Adrenal gland (tissue), 12 donors: ENCODE data around the gene HENMT1. TPM values are rescaled to one million over a fixed set of nuclear protein-coding genes. Genes with fewer than 3 reads are reported as not detected.

Experiments used
- DNase-seq, 7 donors: peaks; one replicate each; pipeline ENCODE4 v3.0.0-alpha.2; 2019 to 2020
- H3K27ac ChIP-seq, 5 donors: fragments of 200-600 bp; sonication (generic) in 4 of 5; 1 replicate in 3 of 5; 2 replicates in 2 of 5; pipeline versions ENCODE4 v1.5.1 to v1.8.0; 2016 to 2020; ENCODE audit warnings: mild to moderate bottlenecking in 1 of 5
- H3K27me3 ChIP-seq: fragments of 200-600 bp; 2 replicates; pipeline ENCODE4 v1.8.0; 2021
- H3K36me3 ChIP-seq, 2 donors: fragments of 200-600 bp; replicated peaks in 1 of 2; 1 replicate in 1 of 2; 2 replicates in 1 of 2; pipeline versions ENCODE4 v1.5.1 to v1.8.0; 2018 to 2022
- H3K4me1 ChIP-seq, 2 donors: fragments of 200-600 bp; replicated peaks in 1 of 2; 1 replicate in 1 of 2; 2 replicates in 1 of 2; pipeline versions ENCODE4 v1.5.1 to v1.8.0; 2018 to 2021
- H3K4me3 ChIP-seq, 4 donors: fragments of 200-600 bp; sonication (generic) in 3 of 4; one replicate each; pipeline ENCODE4 v1.5.1; 2016 to 2018
- H3K9me3 ChIP-seq, 3 donors: fragments of 200-600 bp; sonication (generic) in 1 of 3; replicated peaks in 1 of 3; 1 replicate in 2 of 3; 2 replicates in 1 of 3; pipeline versions ENCODE4 v1.5.1 to v1.8.0; 2016 to 2021
- CTCF ChIP-seq, 6 experiments: fragments of 450-650 bp in 4 of 6; fragments of 200-600 bp in 2 of 6; sonication (generic) in 1 of 6; IDR thresholded peaks; 1 replicate in 5 of 6; 2 replicates in 1 of 6; pipeline versions ENCODE4 v1.5.1 to v1.8.0; 2016 to 2021; ENCODE audit warnings: antibody characterized with exemption in 6 of 6, mild to moderate bottlenecking in 2 of 6, moderate library complexity in 1 of 6
- POLR2A ChIP-seq, 2 donors: fragments of 450-650 bp; IDR thresholded peaks; one replicate each; pipeline ENCODE4 v1.6.1; 2017; ENCODE audit warnings: antibody characterized with exemption in 2 of 2, mild to moderate bottlenecking in 2 of 2, moderate library complexity in 1 of 2
- WGBS, 4 donors: extraction: QIAGEN DNeasy Blood & Tissue Kit in 2 of 4; methylation state at CpG; one replicate each; pipeline versions ENCODE4 v1.1.5 to v1.1.7; 2013 to 2017; 5-methylcytosine and 5-hydroxymethylcytosine counted together
- intact Hi-C, 2 donors: fragments of 100-400 bp; cut with DNase I; formaldehyde crosslinking; loops; one replicate each; pipeline versions ENCODE4 v1.14.1 to v1.15.0; 2022 to 2023
- polyA plus RNA-seq, 3 donors: library from polyadenylated mRNA; stranded (reverse); fragments of 200-250 nt in 2 of 3; fragments of 350-450 nt in 1 of 3; fragmentation: Illumina TruSeq in 1 of 3; extraction: RNeasy Lipid Tissue Mini Kit (QIAGEN cat#74804) in 1 of 3; gene quantifications; one replicate each; pipeline ENCODE4 v1.2.3, GENCODE V29; 2013 to 2014
- total RNA-seq, 9 donors: library from RNA; depleted of rRNA in 4 of 9; stranded (reverse); fragments of >200 nt in 4 of 9; fragments of 120-200 nt in 1 of 9; fragmentation: NEBNext Ultra II Directional in 1 of 9; extraction: Animal tissue kit (Norgen Biotek cat#: 25700) in 1 of 9; gene quantifications; one replicate each; pipeline versions ENCODE4 v1.1.0 to v1.2.4, GENCODE V29; 2013 to 2023
- donor health status: healthy with polysubstance abuse.
- donor health status: Bipolar disorder and iron deficiency.
- donor health status: DM: yes; HTN: yes; CAD: no.
- donor health status: DM: no; HTN: no; CAD: no.
- donor health status: DM: no; HTN: no; CAD: no.
- donor health status: DM: yes; HTN: yes; CAD: no.

The HENMT1 gene
- total and polyA plus RNA-seq, 12 donors = 1.2 to 22.2 (median 3.4) TPM

GRCh38 chr1:108636876-108637275, 24.0 kb downstream of the HENMT1 start:
- Histone ChIP-seq H3K9me3 (no peaks in the 10 kb centered on the region), H3K4me3 (no peak overlapping the region), H3K27me3 (no peaks in the 10 kb centered on the region), H3K4me1 (no peaks in the 10 kb centered on the region), H3K36me3 (peaks cover 0 to 5% of the 10 kb centered on the region in 2 donors), H3K27ac (no peak overlapping the region)
- TF ChIP-seq POLR2A (IDR thresholded peaks at IDR 0.05) (no peak), CTCF (IDR thresholded peaks at IDR 0.05) (no peak)
- WGBS, 4 donors = 47 to 62% (median 56%) methylated on average over 2 of the region's 2 CpGs
- intact Hi-C loops = no loop called here
- peak in 2 of 7 donors; percentile 35 to 42 for DNase-seq

GRCh38 chr1:108634521-108634920, 26.4 kb downstream of the HENMT1 start:
- Histone ChIP-seq H3K9me3 (no peaks in the 10 kb centered on the region), H3K27me3 (no peaks in the 10 kb centered on the region), H3K36me3 (peaks cover 0 to 5% of the 10 kb centered on the region in 2 donors), H3K27ac (no peak overlapping the region), H3K4me1 (no peaks in the 10 kb centered on the region), H3K4me3 (no peak overlapping the region)
- DNase-seq = no peak
- 80 to 92% (median 90%) methylated on average over 3 of the region's 3 CpGs for WGBS, 4 donors
- intact Hi-C loops = no loop called here
- TF ChIP-seq POLR2A (IDR thresholded peaks at IDR 0.05) (no peak), CTCF (IDR thresholded peaks at IDR 0.05) (no peak)

- no peaks in the 10 kb centered on the region for H3K27me3 ChIP-seq
- H3K36me3 ChIP-seq = no peaks in the 10 kb centered on the region
- H3K4me1 ChIP-seq = no peaks in the 10 kb centered on the region
- DNase-seq = no peak
- no peak overlapping the region for H3K4me3 ChIP-seq
- intact Hi-C loops = no loop called here
- TF ChIP-seq POLR2A (IDR thresholded peaks at IDR 0.05) (no peak), CTCF (IDR thresholded peaks at IDR 0.05) (no peak)
- WGBS, 4 donors = 96 to 97% (median 97%) methylated on average over 2 of the region's 2 CpGs
- H3K27ac ChIP-seq = no peak overlapping the region
- H3K9me3 ChIP-seq = no peaks in the 10 kb centered on the region
Observed at GRCh38 chr1:108628665-108629064, 32.2 kb downstream of the HENMT1 start.

- no peaks in the 10 kb centered on the region for H3K9me3 ChIP-seq
- no peak for TF ChIP-seq CTCF (IDR thresholded peaks at IDR 0.05)
- TF ChIP-seq POLR2A (IDR thresholded peaks at IDR 0.05) = no peak
- no peak for DNase-seq
- WGBS, 4 donors = 66 to 74% (median 69%) methylated on average over 3 of the region's 3 CpGs
- H3K27me3 ChIP-seq = no peaks in the 10 kb centered on the region
- no peaks in the 10 kb centered on the region for H3K36me3 ChIP-seq
- no peaks in the 10 kb centered on the region for H3K4me1 ChIP-seq
- no peak overlapping the region for H3K27ac ChIP-seq
- intact Hi-C loops = no loop called here
- H3K4me3 ChIP-seq = no peak overlapping the region
Observed at GRCh38 chr1:108627951-108628350, 32.9 kb downstream of the HENMT1 start.
